ENCODE measurements around the gene SESTD1.
A peak's percentile ranks its signal among the peaks of the same experiment; 100 is the strongest.

SESTD1 gene

GRCh38 chr2:179285060-179285459 is 20.4 kb upstream of the SESTD1 start:
- no peak overlapping the region for H3K9ac ChIP-seq (ENCODE audit: low read length)
- H3K4me3 ChIP-seq (ENCODE audit: low read length), result no peak overlapping the region
- H3K36me3 ChIP-seq (ENCODE audit: control insufficient read depth, insufficient read depth, low read length), result no peaks in the 10 kb centered on the region
- no peaks in the 10 kb centered on the region for H3K27me3 ChIP-seq (ENCODE audit: control insufficient read depth, insufficient read depth, low read length)
- no peaks in the 10 kb centered on the region for H3K4me1 ChIP-seq (ENCODE audit: control insufficient read depth, insufficient read depth, low read length)
- H3K9me3 ChIP-seq (ENCODE audit: control insufficient read depth, low read length), result no peaks in the 10 kb centered on the region

GRCh38 chr2:179277429-179278196 is 13.0 kb upstream of the SESTD1 start:
- Histone ChIP-seq H3K4me3 (ENCODE audit: low read length) (no peak overlapping the region), H3K27me3 (ENCODE audit: control insufficient read depth, insufficient read depth, low read length) (no peaks in the 10 kb centered on the region), H3K9me3 (ENCODE audit: control insufficient read depth, low read length) (no peaks in the 10 kb centered on the region), H3K9ac (ENCODE audit: low read length) (no peak overlapping the region), H3K4me1 (ENCODE audit: control insufficient read depth, insufficient read depth, low read length) (peaks cover 9% of the 10 kb centered on the region), H3K36me3 (ENCODE audit: control insufficient read depth, insufficient read depth, low read length) (no peaks in the 10 kb centered on the region)

- Histone ChIP-seq H3K9ac (ENCODE audit: low read length) (no peak overlapping the region), H3K4me1 (ENCODE audit: control insufficient read depth, insufficient read depth, low read length) (peaks cover 20% of the 10 kb centered on the region), H3K9me3 (ENCODE audit: control insufficient read depth, low read length) (no peaks in the 10 kb centered on the region), H3K4me3 (ENCODE audit: low read length) (no peak overlapping the region), H3K36me3 (ENCODE audit: control insufficient read depth, insufficient read depth, low read length) (no peaks in the 10 kb centered on the region), H3K27me3 (ENCODE audit: control insufficient read depth, insufficient read depth, low read length) (no peaks in the 10 kb centered on the region)
Measured at GRCh38 chr2:179275253-179276012, 10.8 kb upstream of the SESTD1 start.

- Histone ChIP-seq H3K27me3 (ENCODE audit: control insufficient read depth, insufficient read depth, low read length) (no peaks in the 10 kb centered on the region), H3K9ac (ENCODE audit: low read length) (no peak overlapping the region), H3K4me1 (ENCODE audit: control insufficient read depth, insufficient read depth, low read length) (peaks cover 20% of the 10 kb centered on the region), H3K36me3 (ENCODE audit: control insufficient read depth, insufficient read depth, low read length) (no peaks in the 10 kb centered on the region), H3K9me3 (ENCODE audit: control insufficient read depth, low read length) (no peaks in the 10 kb centered on the region), H3K4me3 (ENCODE audit: low read length) (no peak overlapping the region)
Measured at GRCh38 chr2:179274749-179275148, 10.1 kb upstream of the SESTD1 start.

- H3K9me3 ChIP-seq (ENCODE audit: control insufficient read depth, low read length), result no peaks in the 10 kb centered on the region
- no peak overlapping the region for H3K4me3 ChIP-seq (ENCODE audit: low read length)
- no peak overlapping the region for H3K9ac ChIP-seq (ENCODE audit: low read length)
- H3K27me3 ChIP-seq (ENCODE audit: control insufficient read depth, insufficient read depth, low read length), result no peaks in the 10 kb centered on the region
- H3K4me1 ChIP-seq (ENCODE audit: control insufficient read depth, insufficient read depth, low read length), result peaks cover 20% of the 10 kb centered on the region
- H3K36me3 ChIP-seq (ENCODE audit: control insufficient read depth, insufficient read depth, low read length), result no peaks in the 10 kb centered on the region
Measured at GRCh38 chr2:179273461-179273962, 8.9 kb upstream of the SESTD1 start.

GRCh38 chr2:179272406-179273192 is 8.0 kb upstream of the SESTD1 start:
- no peak overlapping the region for H3K9ac ChIP-seq (ENCODE audit: low read length)
- H3K4me1 ChIP-seq (ENCODE audit: control insufficient read depth, insufficient read depth, low read length), result peaks cover 20% of the 10 kb centered on the region
- no peaks in the 10 kb centered on the region for H3K9me3 ChIP-seq (ENCODE audit: control insufficient read depth, low read length)
- no peak overlapping the region for H3K4me3 ChIP-seq (ENCODE audit: low read length)
- no peaks in the 10 kb centered on the region for H3K36me3 ChIP-seq (ENCODE audit: control insufficient read depth, insufficient read depth, low read length)
- no peaks in the 10 kb centered on the region for H3K27me3 ChIP-seq (ENCODE audit: control insufficient read depth, insufficient read depth, low read length)

DNA sequence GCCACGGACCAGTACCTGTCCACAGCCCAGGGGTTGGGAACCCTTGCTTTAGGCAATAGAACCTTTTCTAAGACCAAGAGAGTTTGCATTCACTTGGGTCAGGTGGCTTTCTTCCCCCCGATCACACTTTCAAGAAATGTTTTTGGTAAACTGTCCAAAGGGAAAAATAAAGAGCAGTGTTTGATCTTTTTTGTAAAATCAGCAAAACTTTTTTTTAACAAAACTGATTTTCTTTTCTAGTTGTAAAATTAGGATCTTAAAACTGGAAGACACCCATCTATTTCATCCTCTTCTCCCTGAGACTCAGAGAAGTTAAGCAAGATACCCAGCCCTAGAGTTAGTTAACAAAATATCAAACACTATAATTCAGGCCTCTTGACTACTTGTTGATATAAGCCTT is 6.1 kb upstream of the SESTD1 start:
- H3K4me1 ChIP-seq (ENCODE audit: control insufficient read depth, insufficient read depth, low read length), result peaks cover 17% of the 10 kb centered on the region
- H3K27me3 ChIP-seq (ENCODE audit: control insufficient read depth, insufficient read depth, low read length), result no peaks in the 10 kb centered on the region
- no peaks in the 10 kb centered on the region for H3K9me3 ChIP-seq (ENCODE audit: control insufficient read depth, low read length)

DNA sequence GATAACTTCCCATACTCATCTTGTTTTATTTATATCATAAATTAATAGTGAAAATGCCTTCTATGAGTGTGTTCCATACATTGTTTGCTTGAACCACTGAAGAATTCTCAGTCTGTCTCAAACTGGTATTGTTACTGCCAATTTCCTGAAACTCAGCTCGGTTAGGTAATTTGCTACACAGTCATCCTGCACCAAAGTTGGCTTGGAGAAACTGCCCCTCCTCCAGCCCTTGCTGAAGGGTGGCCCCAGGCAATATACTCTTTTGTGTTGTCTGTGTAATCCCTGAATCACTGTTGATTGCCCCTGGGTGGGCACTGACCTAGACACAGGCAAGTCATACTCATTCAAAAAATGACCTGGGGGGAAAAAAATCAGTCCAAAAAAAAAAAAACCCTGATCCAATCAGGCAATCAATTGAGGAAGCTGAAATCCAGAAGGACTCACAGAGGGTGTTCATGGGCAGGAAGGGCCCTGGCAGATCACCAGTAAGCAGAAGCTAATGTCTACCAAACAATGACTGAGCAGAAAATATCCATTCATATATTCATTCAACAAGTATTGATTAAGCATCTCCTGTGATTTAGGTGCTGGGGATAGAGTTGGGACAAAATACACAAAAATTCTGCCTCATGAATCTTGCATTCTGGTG is 3.8 kb upstream of the SESTD1 start:
- no peaks in the 10 kb centered on the region for H3K9me3 ChIP-seq (ENCODE audit: control insufficient read depth, low read length)
- H3K9ac ChIP-seq (ENCODE audit: low read length), result no peak overlapping the region
- H3K27me3 ChIP-seq (ENCODE audit: control insufficient read depth, insufficient read depth, low read length), result no peaks in the 10 kb centered on the region
- H3K36me3 ChIP-seq (ENCODE audit: control insufficient read depth, insufficient read depth, low read length), result no peaks in the 10 kb centered on the region
- no peak overlapping the region for H3K4me3 ChIP-seq (ENCODE audit: low read length)
- peaks cover 21% of the 10 kb centered on the region for H3K4me1 ChIP-seq (ENCODE audit: control insufficient read depth, insufficient read depth, low read length)

More for the DNA sequence above, 6.1 kb upstream of the SESTD1 start:
- no peak overlapping the region for H3K9ac ChIP-seq (ENCODE audit: low read length)
- H3K4me3 ChIP-seq (ENCODE audit: low read length), result no peak overlapping the region
- no peaks in the 10 kb centered on the region for H3K36me3 ChIP-seq (ENCODE audit: control insufficient read depth, insufficient read depth, low read length)

DNA sequence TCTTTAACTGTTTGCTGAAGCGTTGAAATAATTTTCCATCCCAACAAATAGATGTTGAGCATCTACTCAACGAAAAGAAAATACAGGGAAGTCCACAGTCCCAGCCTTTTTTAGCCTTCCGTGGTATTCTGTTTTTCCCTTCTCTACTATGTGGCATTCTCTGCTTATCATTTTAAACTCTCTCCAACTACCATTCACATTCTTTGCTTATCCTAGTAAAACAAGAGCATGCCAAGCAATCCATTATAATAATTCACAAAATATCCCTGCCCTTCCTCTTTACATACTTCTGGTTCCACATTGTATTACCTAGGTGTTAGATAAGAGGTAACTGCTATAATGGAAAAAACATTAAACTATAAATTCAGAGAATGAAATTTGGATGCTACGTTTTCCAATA is 1.6 kb upstream of the SESTD1 start:
- Histone ChIP-seq H3K36me3 (ENCODE audit: control insufficient read depth, insufficient read depth, low read length) (no peaks in the 10 kb centered on the region), H3K4me3 (ENCODE audit: low read length) (no peak overlapping the region), H3K4me1 (ENCODE audit: control insufficient read depth, insufficient read depth, low read length) (peaks cover 6% of the 10 kb centered on the region), H3K9ac (ENCODE audit: low read length) (no peak overlapping the region), H3K27me3 (ENCODE audit: control insufficient read depth, insufficient read depth, low read length) (no peaks in the 10 kb centered on the region), H3K9me3 (ENCODE audit: control insufficient read depth, low read length) (no peaks in the 10 kb centered on the region)

- Histone ChIP-seq H3K9ac (ENCODE audit: low read length) (peak overlapping the region; percentile 42), H3K4me3 (ENCODE audit: low read length) (no peak overlapping the region), H3K36me3 (ENCODE audit: control insufficient read depth, insufficient read depth, low read length) (no peaks in the 10 kb centered on the region), H3K27me3 (ENCODE audit: control insufficient read depth, insufficient read depth, low read length) (no peaks in the 10 kb centered on the region), H3K4me1 (ENCODE audit: control insufficient read depth, insufficient read depth, low read length) (peaks cover 6% of the 10 kb centered on the region), H3K9me3 (ENCODE audit: control insufficient read depth, low read length) (no peaks in the 10 kb centered on the region)
Measured at GRCh38 chr2:179265082-179265510, 464 bp upstream of the SESTD1 start.

DNA sequence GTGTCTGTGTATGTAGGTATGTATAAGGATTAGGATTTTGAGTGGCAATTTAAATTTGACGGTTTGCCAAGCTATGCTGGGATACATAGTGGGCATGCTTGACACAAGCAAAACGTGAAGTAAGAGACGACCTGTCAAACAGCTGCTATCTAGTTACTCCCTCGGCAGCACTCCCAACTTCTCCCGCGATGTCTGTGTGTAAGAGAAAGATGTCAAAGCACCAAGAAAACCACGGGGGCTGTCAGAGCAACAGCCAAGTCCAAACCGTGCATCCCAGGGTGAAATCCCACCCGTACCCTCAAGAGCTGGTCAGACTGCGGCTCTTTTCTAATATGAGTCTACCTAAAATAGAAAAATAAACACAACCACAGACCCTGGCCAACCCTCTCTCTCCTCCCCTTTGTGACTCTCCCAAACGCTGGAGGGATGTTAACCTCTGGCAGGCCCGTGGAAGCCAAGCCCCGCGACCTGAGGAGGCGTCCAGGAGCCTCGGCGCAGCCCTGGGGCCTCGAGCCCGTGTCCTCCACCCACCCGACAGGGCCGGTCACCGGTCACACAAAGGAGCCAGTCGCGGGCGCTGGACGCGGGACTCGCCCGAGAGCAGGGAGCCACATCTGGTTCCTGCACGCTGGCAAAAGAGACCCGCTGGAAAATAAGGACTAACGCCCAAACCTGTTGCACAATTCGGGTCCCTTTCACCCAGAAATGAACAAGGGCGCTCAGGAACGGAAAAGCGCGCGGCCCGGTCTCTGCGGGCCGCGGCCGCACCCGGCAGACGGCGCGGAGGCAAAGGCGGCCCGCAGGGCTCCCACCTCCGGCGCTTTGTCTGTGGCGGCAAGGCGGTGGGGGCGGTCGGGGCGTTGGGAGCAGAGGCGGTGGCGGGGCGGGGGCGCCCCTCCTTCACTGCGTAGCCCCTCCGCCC is 925 bp downstream of the SESTD1 start:
- peak overlapping the region; percentile 40 for H3K4me3 ChIP-seq (ENCODE audit: low read length)
- no peaks in the 10 kb centered on the region for H3K27me3 ChIP-seq (ENCODE audit: control insufficient read depth, insufficient read depth, low read length)
- H3K9ac ChIP-seq (ENCODE audit: low read length), result peak overlapping the region; percentile 73
- H3K36me3 ChIP-seq (ENCODE audit: control insufficient read depth, insufficient read depth, low read length), result no peaks in the 10 kb centered on the region
- no peaks in the 10 kb centered on the region for H3K9me3 ChIP-seq (ENCODE audit: control insufficient read depth, low read length)
- peaks cover 6% of the 10 kb centered on the region for H3K4me1 ChIP-seq (ENCODE audit: control insufficient read depth, insufficient read depth, low read length)

Measured in mucosa of stomach (tissue), 1 donor.